Measurements from ENCODE around the gene SPAG5.

SPAG5 gene

DNA sequence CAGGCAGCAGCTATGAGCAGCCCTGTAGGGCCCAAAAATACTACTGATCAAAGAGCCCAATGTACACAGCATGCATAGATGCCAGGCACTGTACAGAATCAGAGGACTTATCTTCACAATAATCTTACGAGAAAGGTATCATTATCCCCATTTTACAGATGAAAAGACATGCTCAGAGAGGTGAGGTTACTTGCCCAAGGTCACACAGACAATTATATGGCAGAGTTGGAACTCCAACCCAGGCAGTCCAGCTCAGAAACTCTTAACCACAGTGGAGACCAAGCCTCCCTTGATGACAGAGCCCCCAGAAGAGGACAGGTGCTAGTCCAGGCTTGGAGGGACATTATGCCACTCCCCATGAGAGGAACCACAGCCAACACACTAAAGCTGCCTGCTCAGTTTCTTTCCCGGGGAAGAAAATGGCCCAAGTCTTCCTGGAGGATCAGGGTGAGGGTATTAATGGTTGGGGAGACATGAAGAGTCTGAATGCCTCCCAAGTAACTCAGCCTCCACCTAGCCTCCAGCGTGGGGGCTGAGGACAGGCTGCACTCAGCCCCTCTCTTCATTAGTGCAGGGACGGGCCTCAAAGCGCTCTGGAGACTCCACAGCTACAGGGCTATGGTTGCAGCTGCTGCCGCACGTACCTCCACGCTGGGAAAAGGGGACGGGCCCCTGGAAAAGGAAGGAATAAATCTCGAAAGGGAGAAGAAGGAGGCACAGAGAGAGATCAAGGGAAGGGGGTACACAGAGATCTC, 47.2 kb downstream of the SPAG5 start:
- Histone ChIP-seq H3K27ac (ENCODE audit: low read depth, low read length) (no peak overlapping the region), H3K79me2 (ENCODE audit: control insufficient read depth, insufficient read depth, low read length, unreplicated experiment) (no peaks in the 10 kb centered on the region), H3K4me1 (ENCODE audit: control insufficient read depth, insufficient read depth, low read length, unreplicated experiment) (no peaks in the 10 kb centered on the region), H2AFZ (ENCODE audit: low read length, unreplicated experiment) (peak overlapping the region; percentile 89), H3K36me3 (ENCODE audit: insufficient read depth, low read length) (peaks cover 6% of the 10 kb centered on the region; the same call in 1 of the 2 replicates), H3K4me3 (ENCODE audit: low read depth, low read length) (peak overlapping the region; percentile 92), H3K27me3 (ENCODE audit: insufficient read depth, low read length) (no peaks in the 10 kb centered on the region)

DNA sequence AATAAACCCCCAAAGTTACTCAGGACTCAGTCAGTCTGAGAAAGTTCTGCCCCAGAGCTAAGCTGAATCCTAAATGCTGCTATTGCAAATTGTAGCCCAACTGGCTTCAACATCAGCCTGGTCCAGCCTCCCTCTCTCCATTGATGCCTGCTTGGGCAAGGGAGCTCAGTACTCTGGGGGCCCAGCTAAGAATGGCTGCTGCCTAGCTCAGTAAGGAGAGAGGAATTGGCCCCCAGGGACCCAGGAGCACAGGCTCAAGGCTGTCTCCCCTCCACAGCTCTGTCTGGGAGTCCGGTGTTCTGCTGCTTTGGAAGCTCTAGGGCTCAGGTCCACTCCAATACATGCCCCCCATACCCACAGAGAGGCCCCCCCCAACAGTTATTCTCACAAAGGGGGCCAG, 48.0 kb downstream of the SPAG5 start:
- Histone ChIP-seq H3K4me3 (ENCODE audit: low read depth, low read length) (no peak overlapping the region), H2AFZ (ENCODE audit: low read length, unreplicated experiment) (no peak overlapping the region), H3K36me3 (ENCODE audit: insufficient read depth, low read length) (no peaks in the 10 kb centered on the region), H3K27ac (ENCODE audit: low read depth, low read length) (no peak overlapping the region), H3K27me3 (ENCODE audit: insufficient read depth, low read length) (no peaks in the 10 kb centered on the region), H3K4me1 (ENCODE audit: control insufficient read depth, insufficient read depth, low read length, unreplicated experiment) (no peaks in the 10 kb centered on the region), H3K79me2 (ENCODE audit: control insufficient read depth, insufficient read depth, low read length, unreplicated experiment) (no peaks in the 10 kb centered on the region)

- no peak overlapping the region for H3K27ac ChIP-seq (ENCODE audit: low read depth, low read length)
- no peak overlapping the region for H3K4me3 ChIP-seq (ENCODE audit: low read depth, low read length)
- H3K4me1 ChIP-seq (ENCODE audit: control insufficient read depth, insufficient read depth, low read length, unreplicated experiment), result no peaks in the 10 kb centered on the region
- no peaks in the 10 kb centered on the region for H3K27me3 ChIP-seq (ENCODE audit: insufficient read depth, low read length)
- H2AFZ ChIP-seq (ENCODE audit: low read length, unreplicated experiment), result no peak overlapping the region
- H3K36me3 ChIP-seq (ENCODE audit: insufficient read depth, low read length), result no peaks in the 10 kb centered on the region
- H3K79me2 ChIP-seq (ENCODE audit: control insufficient read depth, insufficient read depth, low read length, unreplicated experiment), result no peaks in the 10 kb centered on the region
Measured at GRCh38 chr17:28549236-28550132, 49.3 kb downstream of the SPAG5 start.

DNA sequence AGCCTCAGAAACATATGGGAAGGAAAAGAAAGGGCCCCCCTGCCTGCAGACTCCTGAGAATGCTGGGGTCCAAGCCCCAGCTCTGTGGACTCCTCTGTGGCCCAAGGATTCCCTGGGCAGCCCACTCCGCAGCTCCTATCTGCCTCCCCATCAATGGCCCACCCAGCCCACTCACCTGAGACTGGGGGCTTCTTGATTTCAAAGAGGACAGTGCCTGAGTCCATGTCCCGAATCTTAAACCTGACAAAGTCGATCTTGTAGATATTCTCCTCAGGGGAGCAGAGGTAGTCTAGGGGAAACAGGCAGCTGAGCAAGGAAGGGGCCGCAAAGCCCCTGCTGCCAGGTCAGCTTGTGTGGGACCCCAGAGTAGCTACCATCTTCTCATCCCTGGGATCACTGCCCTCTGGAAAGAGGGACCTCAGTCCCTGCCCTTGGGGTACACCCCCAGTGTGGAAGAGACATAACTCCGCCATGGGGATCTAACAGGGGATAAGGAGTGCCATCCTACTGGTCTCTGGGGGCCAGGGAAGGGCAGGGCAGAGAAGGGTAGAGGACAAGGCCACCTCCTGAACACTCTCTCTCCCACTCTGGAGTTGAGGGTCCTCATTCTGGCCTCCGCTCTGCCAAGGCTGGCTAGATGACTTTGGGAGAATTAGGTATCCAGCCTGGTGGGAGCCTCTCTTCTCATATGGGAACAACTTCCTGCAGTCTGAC, 50.3 kb downstream of the SPAG5 start:
- H3K36me3 ChIP-seq (ENCODE audit: insufficient read depth, low read length), result no peaks in the 10 kb centered on the region
- H3K4me3 ChIP-seq (ENCODE audit: low read depth, low read length), result no peak overlapping the region
- no peaks in the 10 kb centered on the region for H3K79me2 ChIP-seq (ENCODE audit: control insufficient read depth, insufficient read depth, low read length, unreplicated experiment)
- H3K4me1 ChIP-seq (ENCODE audit: control insufficient read depth, insufficient read depth, low read length, unreplicated experiment), result no peaks in the 10 kb centered on the region
- no peak overlapping the region for H3K27ac ChIP-seq (ENCODE audit: low read depth, low read length)
- no peaks in the 10 kb centered on the region for H3K27me3 ChIP-seq (ENCODE audit: insufficient read depth, low read length)
- no peak overlapping the region for H2AFZ ChIP-seq (ENCODE audit: low read length, unreplicated experiment)

DNA sequence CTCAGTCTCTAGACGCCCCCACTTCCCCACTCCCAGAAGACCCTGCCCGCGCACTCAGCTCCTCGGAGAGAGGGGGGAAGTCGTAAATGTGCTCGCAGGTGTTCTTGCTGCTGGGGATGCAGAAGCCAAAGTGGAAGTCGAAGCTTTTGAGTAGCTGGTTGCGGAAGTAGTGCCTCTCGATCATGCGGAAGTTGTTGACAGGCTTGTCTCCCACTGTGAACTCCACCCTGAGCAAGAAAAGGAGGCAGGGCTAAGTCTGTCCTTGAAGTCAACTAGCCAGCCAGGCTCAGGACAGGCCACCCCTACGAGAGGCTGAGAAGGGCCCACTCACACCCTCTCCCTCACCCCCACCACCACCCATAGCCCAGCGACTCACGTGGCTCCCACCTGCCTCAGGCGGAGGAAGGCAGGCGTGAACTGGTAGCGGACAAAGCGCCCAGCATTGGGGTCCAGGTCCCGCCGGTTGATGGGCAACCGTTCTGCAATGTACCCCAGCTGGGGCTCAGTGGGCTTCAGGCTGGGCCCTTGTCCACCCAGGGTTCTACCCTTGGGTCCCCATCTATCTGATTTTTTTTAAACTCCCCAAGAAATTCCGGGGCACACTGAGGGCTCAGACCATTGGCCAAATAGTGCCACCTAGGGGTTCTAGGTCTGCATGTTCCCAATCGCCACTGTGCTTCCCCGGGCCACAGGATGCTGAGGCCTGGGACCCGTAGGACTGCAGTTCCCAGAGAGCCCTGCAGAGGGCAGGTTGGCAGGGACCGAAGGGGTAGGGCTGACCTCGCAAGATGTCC, 51.0 kb downstream of the SPAG5 start:
- Histone ChIP-seq H3K27me3 (ENCODE audit: insufficient read depth, low read length) (no peaks in the 10 kb centered on the region), H3K36me3 (ENCODE audit: insufficient read depth, low read length) (no peaks in the 10 kb centered on the region), H3K79me2 (ENCODE audit: control insufficient read depth, insufficient read depth, low read length, unreplicated experiment) (no peaks in the 10 kb centered on the region), H3K4me1 (ENCODE audit: control insufficient read depth, insufficient read depth, low read length, unreplicated experiment) (no peaks in the 10 kb centered on the region), H3K4me3 (ENCODE audit: low read depth, low read length) (no peak overlapping the region), H2AFZ (ENCODE audit: low read length, unreplicated experiment) (no peak overlapping the region), H3K27ac (ENCODE audit: low read depth, low read length) (no peak overlapping the region)

GRCh38 chr17:28547096-28547622, 51.7 kb downstream of the SPAG5 start:
- H3K4me1 ChIP-seq (ENCODE audit: control insufficient read depth, insufficient read depth, low read length, unreplicated experiment), result no peaks in the 10 kb centered on the region
- H3K79me2 ChIP-seq (ENCODE audit: control insufficient read depth, insufficient read depth, low read length, unreplicated experiment), result no peaks in the 10 kb centered on the region
- no peaks in the 10 kb centered on the region for H3K36me3 ChIP-seq (ENCODE audit: insufficient read depth, low read length)
- H3K4me3 ChIP-seq (ENCODE audit: low read depth, low read length), result no peak overlapping the region
- H2AFZ ChIP-seq (ENCODE audit: low read length, unreplicated experiment), result no peak overlapping the region
- no peak overlapping the region for H3K27ac ChIP-seq (ENCODE audit: low read depth, low read length)
- H3K27me3 ChIP-seq (ENCODE audit: insufficient read depth, low read length), result no peaks in the 10 kb centered on the region

GRCh38 chr17:28545787-28546415, 52.9 kb downstream of the SPAG5 start:
- H3K4me3 ChIP-seq (ENCODE audit: low read depth, low read length), result no peak overlapping the region
- H3K79me2 ChIP-seq (ENCODE audit: control insufficient read depth, insufficient read depth, low read length, unreplicated experiment), result no peaks in the 10 kb centered on the region
- no peak overlapping the region for H3K27ac ChIP-seq (ENCODE audit: low read depth, low read length)
- no peaks in the 10 kb centered on the region for H3K27me3 ChIP-seq (ENCODE audit: insufficient read depth, low read length)
- no peaks in the 10 kb centered on the region for H3K36me3 ChIP-seq (ENCODE audit: insufficient read depth, low read length)
- no peaks in the 10 kb centered on the region for H3K4me1 ChIP-seq (ENCODE audit: control insufficient read depth, insufficient read depth, low read length, unreplicated experiment)
- no peak overlapping the region for H2AFZ ChIP-seq (ENCODE audit: low read length, unreplicated experiment)

GRCh38 chr17:28545141-28545503, 53.7 kb downstream of the SPAG5 start:
- H3K79me2 ChIP-seq (ENCODE audit: control insufficient read depth, insufficient read depth, low read length, unreplicated experiment), result no peaks in the 10 kb centered on the region
- no peaks in the 10 kb centered on the region for H3K36me3 ChIP-seq (ENCODE audit: insufficient read depth, low read length)
- H3K27ac ChIP-seq (ENCODE audit: low read depth, low read length), result no peak overlapping the region
- H2AFZ ChIP-seq (ENCODE audit: low read length, unreplicated experiment), result no peak overlapping the region
- H3K4me1 ChIP-seq (ENCODE audit: control insufficient read depth, insufficient read depth, low read length, unreplicated experiment), result no peaks in the 10 kb centered on the region
- H3K27me3 ChIP-seq (ENCODE audit: insufficient read depth, low read length), result no peaks in the 10 kb centered on the region
- H3K4me3 ChIP-seq (ENCODE audit: low read depth, low read length), result no peak overlapping the region

GRCh38 chr17:28544402-28545140, 54.3 kb downstream of the SPAG5 start:
- Histone ChIP-seq H3K27ac (ENCODE audit: low read depth, low read length) (no peak overlapping the region), H3K4me3 (ENCODE audit: low read depth, low read length) (no peak overlapping the region), H3K79me2 (ENCODE audit: control insufficient read depth, insufficient read depth, low read length, unreplicated experiment) (no peaks in the 10 kb centered on the region), H3K27me3 (ENCODE audit: insufficient read depth, low read length) (no peaks in the 10 kb centered on the region), H2AFZ (ENCODE audit: low read length, unreplicated experiment) (no peak overlapping the region), H3K4me1 (ENCODE audit: control insufficient read depth, insufficient read depth, low read length, unreplicated experiment) (no peaks in the 10 kb centered on the region), H3K36me3 (ENCODE audit: insufficient read depth, low read length) (no peaks in the 10 kb centered on the region)

Data from ACC112 (cell line).